ENCODE measurements around the gene MIDN.
"Not testable (repeated sequence)": the region's sequence is repeated elsewhere in the genome, so short reads cannot be mapped to it uniquely, and the experiment has no call there.

MIDN gene

GRCh38 chr19:1295169-1296012 is 47.0 kb downstream of the MIDN start:
- peak; percentile 50 to 57 for DNase-seq

GRCh38 chr19:1296078-1296477 is 47.7 kb downstream of the MIDN start:
- DNase-seq, result no peak

GRCh38 chr19:1296575-1297271 is 48.3 kb downstream of the MIDN start:
- DNase-seq, result no peak

- no peak for DNase-seq
Observed at GRCh38 chr19:1298235-1298634, 49.9 kb downstream of the MIDN start.

GRCh38 chr19:1299801-1300200 is 51.4 kb downstream of the MIDN start:
- DNase-seq, result no peak

GRCh38 chr19:1300744-1301490 is 52.5 kb downstream of the MIDN start:
- no peak for DNase-seq

GRCh38 chr19:1302533-1303239 is 54.3 kb downstream of the MIDN start:
- no peak for DNase-seq

GRCh38 chr19:1304197-1304924 is 56.0 kb downstream of the MIDN start:
- no peak for DNase-seq

GRCh38 chr19:1305354-1305753 is 57.0 kb downstream of the MIDN start:
- DNase-seq, result not testable (repeated sequence)

GRCh38 chr19:1307320-1307719 is 58.9 kb downstream of the MIDN start:
- no peak for DNase-seq

- DNase-seq, result no peak
Observed at GRCh38 chr19:1307755-1308303, 59.4 kb downstream of the MIDN start.

GRCh38 chr19:1308718-1309117 is 60.3 kb downstream of the MIDN start:
- no peak for DNase-seq

Measured in stimulated activated CD4-positive, alpha-beta T cell treated with anti-CD3 and anti-CD28 coated beads, Interleukin-2, amount 100 ng/mL, for 24 hours (primary cell).